GM12873 (cell line): Measurements from ENCODE around the gene COMMD7.

Source experiments
- TF ChIP-seq, protein P1 (sequence below): IDR thresholded peaks from 2 replicates; pipeline ENCODE4 v1.5.1; 2012; ENCODE audit warnings: low read depth, mild to moderate bottlenecking, moderate library complexity, low read length, control low read depth; ENCODE audit not compliant: insufficient read depth; ENCODE audit errors: missing control alignments

The COMMD7 gene

DNA sequence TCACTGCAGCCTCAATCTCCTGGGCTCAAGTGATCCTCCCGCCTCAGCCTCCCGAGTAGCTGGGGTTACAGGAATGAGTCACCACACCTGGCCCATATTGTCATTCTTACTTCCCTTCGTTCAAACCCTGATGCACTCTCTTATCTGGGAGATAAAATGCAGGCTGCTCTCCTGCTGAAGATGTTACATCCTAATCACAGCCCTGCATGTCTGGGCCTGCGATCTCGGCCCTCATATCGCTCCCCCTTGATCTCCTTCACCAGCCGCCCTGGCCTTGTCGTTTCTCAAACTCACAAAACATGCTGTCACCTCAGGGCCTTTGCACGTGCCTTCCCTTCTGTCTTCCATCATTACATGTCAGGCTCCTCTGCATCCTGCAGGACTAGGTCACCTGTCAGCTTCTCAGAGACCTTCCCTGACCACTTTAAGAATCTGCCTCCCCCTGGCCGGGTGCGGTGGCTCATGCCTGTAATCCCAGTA is 60.7 kb downstream of the COMMD7 start:
- TF ChIP-seq, protein P1, sequence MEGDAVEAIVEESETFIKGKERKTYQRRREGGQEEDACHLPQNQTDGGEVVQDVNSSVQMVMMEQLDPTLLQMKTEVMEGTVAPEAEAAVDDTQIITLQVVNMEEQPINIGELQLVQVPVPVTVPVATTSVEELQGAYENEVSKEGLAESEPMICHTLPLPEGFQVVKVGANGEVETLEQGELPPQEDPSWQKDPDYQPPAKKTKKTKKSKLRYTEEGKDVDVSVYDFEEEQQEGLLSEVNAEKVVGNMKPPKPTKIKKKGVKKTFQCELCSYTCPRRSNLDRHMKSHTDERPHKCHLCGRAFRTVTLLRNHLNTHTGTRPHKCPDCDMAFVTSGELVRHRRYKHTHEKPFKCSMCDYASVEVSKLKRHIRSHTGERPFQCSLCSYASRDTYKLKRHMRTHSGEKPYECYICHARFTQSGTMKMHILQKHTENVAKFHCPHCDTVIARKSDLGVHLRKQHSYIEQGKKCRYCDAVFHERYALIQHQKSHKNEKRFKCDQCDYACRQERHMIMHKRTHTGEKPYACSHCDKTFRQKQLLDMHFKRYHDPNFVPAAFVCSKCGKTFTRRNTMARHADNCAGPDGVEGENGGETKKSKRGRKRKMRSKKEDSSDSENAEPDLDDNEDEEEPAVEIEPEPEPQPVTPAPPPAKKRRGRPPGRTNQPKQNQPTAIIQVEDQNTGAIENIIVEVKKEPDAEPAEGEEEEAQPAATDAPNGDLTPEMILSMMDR, result no peak

DNA sequence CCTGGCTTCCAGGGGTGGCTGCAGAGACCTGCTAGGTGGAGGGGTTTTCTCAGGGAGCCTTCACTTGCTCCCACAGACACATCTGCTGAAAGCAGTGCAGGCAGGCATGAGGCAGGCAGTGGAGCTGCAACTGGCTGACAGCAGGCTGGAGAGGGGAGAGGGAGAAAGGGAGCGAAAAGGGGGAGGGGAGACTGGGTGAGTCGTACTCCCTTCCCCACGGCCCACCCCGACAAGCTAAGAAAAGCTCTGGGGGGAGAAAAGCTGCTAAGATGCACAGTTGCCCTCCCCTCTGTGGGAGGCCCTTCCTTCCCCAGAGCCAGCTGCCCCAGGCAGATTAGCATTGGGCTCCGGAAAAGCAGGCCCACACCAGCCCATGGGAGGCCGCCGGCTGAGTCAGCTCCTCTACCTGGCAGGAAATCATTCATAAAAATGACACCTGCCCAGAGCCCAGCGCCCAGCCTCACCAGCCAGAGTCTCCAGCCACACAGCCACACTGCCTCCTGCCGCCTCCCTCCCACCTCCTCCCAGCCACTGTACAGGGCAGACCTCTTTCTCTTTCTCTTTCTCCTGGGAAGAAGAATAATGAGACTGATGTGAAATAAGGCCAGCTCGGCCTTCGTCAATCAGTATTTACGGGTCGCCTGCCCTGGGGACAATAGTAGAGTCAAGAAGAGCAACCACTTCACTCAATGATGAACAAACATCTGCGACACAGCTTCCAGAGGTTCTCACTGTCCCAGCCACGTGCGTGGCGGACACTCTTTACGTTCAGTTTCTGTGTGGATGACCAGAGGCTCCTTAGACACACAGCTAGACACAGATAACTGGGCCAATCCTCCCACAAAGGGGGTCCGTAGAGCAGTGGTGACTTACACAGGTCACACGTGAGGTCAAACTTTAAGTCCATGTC is 61.8 kb downstream of the COMMD7 start:
- TF ChIP-seq, protein P1, result no peak

DNA sequence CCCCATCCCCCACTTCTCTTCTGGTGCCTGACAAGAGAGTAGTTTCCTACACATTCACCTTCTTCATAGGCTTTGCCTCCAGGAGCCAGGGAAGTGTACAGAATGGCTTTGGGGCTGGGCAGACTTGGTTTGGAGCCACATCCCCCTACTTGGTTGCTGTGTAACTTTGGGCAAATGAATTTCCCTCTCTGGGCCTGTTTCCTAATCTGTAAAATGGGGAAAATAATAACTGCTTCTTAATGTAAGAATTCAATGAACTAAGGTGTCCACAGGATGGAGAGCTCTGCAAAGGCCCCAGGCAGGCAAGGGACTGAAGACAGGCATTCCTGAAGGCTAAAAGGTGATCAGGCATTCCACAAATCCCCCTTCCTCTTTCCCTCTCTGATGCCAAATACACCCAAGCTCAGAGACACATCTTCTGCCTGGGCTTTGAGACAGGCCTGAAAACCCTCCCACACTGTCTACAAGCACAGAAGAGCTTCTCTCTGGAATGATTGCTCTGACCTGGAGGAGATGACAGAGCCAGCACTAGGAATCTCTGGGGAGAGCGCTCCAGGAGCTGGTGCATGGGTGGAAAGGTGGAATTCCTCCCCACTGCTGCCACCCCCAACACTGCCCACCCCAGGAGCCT is 62.6 kb downstream of the COMMD7 start:
- TF ChIP-seq, protein P1, result no peak

DNA sequence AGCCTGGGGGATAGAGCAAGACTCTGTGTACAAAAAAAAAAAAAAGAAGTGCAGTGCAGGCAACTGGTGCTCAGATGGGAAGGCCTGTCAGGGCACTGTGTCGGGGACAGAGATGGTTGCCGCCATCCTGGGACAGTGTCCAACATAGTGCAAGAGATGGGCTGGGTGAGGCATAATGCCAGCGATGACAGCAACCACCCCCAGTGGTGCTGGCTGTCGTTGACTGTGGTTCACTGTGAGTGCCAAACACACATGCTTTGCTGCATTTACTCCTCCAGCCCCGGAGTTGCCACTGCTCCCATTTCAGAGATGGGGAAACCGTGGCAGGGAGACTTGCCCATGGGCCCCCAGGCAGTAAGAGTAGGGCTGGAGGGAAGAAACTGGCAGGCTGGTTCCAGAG is 64.3 kb downstream of the COMMD7 start:
- TF ChIP-seq, protein P1, result no peak

DNA sequence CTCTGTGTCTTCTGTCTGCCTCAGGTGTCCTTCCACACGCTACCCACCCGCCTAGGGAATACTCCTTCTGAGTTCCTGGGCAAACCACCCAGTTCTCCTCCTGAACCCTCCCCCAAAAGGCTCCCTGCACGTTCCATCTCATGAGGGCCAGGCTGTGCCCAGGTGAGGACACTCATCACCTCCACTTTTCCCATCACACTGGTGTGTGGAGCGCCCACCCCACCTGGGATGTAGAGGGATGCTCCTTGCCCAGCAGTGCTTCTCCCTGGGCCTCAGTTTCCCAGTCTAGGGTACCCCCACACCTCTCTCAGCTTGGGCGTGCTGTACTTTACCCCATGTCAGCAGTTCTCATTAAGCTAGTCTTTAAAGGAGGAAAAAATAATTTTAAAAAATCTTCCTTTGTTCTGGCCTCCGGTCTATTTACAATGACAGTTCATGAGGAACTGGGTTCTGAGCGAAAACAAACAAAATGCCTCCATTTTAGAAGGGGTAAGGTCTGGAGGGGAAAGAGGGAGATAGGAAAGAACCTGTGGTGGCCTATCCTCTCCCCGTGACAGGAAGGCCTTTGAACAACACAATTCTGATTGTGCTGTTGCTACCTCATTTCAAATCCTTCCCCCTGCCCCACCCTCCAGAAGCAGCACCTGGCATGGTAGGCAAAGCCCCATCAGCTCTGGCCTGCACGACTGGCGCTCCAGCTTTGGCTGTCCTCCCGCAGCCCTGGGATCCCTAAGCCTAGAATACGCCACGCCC is 67.9 kb downstream of the COMMD7 start:
- TF ChIP-seq, protein P1, result no peak

DNA sequence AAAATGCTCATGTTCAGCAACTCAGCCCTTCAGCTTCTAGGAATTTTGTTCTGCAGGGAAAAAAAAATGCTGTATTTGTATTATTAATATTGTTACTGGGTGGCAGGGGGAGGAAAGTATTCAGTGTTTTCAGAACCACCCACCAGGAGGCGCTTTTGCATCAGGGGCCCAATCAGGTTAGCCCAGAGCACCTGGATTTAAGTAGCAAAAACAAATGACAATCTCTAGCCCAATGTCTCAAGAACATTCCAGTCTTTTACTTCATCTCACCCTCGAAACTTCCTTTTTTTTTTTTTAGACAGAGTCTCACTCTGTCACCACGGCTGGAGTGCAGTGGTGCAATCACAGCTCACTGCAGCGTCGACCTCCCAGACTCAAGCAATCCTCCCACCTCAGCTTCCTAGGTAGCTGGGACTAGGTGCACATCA is 68.9 kb downstream of the COMMD7 start:
- TF ChIP-seq, protein P1, result peak; percentile 82
